Activated T-cell treated with anti-CD3 and anti-CD28 coated beads, Interleukin-2, amount 50 U/mL, for 48 hours (primary cell): ENCODE data around the gene PLEKHO1.

ENCODE experiments used
- DNase-seq, 2 experiments: peaks; one replicate each; pipeline ENCODE4 v3.0.0-alpha.2; 2020

PLEKHO1 gene

DNA sequence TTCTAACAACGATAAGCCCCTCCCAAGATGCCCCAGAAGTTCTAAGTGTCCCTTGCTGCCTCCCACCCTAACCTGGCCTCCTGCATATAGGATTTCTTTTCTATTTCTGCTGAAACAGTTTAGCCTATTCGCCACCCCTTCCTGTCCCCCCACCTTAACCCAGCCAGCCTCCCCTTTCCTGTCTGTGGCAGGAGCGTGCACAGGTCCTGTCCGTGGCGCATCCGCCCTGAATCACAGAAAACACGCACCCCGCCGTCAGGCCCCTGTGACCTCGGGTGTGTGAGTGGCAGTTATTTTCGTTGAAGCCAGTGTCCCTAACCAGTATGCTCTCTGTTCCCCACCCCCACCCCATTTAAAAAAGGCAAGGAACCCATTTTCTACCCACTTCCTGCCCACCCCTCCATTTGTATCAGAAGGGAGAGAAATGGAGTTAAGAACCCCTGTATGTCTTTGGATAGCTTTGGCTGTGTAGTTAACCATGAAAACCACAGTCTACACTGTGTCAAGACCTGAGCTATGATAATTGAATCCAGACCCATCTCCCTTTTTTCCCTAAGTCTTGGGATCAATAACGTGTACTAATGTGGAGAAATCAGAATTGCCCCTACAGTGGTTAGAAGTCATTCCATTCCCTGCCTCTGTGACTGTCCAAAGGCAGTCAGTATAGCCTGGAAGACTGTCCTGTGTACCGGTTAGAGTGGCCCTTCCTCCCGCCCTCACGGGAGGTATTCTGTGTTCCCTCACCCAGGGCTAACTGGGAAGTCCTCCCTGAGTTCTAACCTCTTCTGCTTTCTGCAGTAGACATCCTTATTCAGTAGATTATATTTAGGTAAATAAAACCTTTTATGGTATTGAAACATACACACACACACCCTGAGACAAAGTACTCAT lies 1.8 kb downstream of the PLEKHO1 start:
- peak; percentile 67 to 69 for DNase-seq

DNA sequence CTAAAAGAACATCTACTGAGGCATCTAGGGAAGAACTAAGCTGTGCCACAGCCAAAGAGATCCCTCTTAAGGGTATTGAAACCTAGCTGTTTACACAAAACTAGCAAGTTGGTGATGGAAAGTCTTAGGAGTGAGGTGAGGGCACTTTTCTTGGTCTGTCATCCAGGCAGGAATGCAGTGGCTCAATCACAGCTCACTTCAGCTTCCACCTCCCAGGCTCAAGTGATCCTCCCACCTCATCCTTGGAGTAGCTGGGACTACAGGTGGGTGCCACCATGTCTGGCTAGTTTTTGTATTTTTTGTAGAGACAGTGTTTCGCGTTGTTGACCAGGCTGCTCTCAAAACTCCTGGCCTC lies 2.4 kb downstream of the PLEKHO1 start:
- DNase-seq: no peak

DNA sequence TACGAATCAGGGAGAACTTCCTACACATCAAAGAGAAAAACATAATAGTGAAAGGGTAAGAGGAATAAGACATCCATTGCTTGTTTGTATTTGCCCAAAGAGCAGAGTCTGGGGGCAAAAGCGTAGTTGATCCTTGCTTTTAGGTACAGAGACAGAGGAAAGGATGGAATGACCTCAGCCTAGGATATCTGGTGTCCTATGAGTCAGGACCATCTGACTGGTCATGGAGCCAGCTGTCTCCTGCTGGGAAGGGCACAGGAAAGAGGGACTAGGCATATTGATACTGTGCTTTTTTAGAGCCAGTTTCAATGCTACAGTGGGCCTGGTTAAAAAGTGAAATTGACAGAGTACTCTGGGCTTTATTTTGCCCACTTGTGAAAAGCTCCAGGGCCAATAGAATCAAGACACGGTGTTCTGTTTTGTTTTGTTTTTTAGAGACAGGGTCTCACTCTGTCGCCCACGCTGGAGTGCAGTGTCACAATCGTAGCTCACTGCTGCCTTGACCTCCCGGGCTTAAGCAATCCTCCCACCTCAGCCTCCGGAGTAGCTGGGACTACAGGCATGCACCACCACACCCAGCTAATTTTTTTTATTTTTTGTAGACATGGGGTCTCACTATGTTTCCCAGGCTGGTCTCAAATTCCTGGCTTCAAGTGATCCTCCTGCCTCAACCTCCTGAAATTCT lies 3.2 kb downstream of the PLEKHO1 start:
- DNase-seq: no peak

DNA sequence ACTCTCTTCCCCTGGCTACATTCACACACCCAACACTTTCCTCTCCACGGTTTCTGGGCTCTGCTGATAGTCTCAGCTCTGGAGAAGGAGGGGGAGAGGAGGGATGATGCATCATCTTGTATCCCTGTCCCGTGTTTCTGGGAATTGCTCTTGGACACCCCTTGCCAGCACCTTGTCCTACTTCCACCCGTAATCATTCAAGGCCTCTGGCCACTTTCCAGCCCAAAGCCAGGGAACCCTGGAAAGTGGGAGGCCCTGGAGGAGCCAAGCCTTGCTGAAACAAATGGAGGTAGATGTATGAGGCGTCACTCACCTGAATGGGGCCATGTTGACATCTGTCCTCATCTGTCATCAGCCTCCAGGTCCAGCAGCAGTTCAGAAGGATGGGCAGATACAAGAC lies 4.4 kb downstream of the PLEKHO1 start:
- no peak for DNase-seq

DNA sequence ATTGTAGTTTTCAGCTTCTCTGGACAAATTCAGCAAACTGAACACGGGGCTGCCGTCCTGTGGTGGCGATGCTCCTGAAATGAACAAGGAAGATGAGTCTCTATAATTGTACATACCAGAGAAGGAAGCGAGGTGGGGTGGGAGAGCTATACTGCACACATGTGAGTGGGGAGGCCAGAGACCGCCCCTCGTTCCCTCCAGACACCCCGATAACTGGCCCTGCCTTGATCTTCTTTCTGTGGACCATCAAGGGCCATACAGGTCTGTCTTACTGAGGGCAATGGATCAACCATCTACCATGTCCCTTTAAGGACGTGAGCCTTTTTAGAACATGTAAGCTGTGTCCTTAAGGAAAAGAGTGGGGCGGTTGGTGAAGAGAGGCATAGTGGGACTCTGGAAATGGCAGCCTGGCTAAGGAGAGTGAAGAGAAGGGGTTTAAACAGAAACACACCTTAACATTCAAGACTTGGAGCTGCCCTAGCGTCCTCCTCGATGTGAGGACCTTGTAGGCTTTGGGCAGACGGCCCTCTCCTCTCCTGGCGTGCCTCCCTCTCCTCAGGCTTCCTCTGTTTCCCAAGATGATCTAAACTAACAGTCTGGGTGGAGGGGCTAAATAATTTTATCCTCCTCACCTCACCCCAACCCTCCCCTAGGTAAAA lies 5.8 kb downstream of the PLEKHO1 start:
- DNase-seq: no peak

DNA sequence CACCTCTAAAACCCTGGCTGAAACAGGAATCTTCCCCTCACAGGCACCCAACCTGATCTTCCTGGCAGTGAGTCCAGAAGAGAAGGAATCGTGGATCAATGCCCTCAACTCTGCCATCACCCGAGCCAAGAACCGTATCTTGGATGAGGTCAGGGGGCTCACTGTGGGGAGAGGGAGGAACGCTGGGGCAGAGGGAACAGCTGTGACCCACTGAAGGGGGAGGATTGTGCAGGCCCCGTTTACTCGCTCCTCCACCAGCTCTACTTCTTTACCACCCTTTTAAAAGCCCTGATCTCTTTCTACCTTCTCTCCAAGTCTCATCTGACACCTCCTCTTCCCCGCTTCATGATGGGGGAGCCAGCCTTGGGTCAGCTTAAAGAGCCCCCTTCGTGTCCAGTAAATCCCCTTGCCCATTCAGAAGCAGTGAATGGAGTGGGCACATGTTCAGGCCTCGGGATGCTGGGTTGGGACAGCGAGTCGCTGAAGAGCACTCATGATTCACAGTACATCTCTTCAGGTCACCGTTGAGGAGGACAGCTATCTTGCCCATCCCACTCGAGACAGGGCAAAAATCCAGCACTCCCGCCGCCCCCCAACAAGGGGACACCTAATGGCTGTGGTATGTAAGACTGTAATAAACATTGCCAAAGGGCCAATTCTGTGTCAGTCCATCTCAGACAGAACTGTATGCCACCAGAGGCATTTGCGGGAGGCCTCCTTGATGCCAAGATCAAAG lies 7.3 kb downstream of the PLEKHO1 start:
- no peak for DNase-seq

DNA sequence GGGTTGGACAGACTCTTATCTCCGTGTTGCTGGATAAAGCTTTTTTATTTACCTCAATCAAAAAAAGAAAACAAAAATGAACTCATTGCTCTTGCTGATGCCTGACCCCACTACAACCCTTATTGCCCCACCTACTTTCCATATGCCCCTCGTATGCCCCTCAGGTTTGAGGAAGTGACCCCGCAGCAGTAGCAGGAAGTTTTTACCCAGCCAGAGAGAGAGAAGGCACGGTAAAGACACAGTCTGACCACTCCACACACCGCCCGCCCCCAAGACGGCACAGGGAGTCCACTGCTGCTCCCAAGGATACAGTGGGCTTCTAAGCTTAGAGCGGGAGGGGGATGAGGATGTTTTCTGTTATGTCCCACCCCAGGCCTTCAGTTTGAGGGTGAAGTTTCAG lies 9.8 kb downstream of the PLEKHO1 start:
- DNase-seq: no peak

DNA sequence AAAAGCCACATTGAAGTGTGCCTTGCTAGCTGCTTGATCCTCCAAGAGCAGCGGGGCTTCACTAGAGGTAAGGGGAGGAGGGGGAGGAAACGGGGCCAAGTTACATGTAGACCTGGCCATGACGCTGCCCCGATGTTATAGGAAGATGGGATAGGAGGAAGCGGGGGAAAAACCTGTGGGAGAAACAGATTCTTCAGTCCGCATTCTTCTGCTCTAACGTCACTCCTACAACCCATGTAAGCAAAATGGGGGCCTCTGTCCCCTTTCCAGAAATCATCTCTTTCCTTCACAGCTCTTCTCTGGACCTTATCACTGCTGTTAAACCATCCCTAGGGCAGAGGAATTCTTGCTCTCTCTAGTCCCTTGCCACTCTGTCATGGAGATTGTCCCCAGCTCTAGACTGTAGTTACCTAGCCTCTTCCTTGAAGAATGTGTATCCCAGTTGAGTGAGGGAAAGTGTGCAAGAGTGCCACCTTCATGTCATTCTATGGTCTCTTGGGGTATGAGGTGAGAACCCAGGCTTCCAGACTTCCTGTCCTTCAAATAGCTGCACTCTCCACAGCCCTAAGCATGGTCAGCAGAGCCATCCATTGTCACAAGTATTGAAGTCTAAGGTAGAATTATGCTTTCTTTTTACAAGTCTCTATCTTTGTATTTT lies 11.4 kb downstream of the PLEKHO1 start:
- no peak for DNase-seq

DNA sequence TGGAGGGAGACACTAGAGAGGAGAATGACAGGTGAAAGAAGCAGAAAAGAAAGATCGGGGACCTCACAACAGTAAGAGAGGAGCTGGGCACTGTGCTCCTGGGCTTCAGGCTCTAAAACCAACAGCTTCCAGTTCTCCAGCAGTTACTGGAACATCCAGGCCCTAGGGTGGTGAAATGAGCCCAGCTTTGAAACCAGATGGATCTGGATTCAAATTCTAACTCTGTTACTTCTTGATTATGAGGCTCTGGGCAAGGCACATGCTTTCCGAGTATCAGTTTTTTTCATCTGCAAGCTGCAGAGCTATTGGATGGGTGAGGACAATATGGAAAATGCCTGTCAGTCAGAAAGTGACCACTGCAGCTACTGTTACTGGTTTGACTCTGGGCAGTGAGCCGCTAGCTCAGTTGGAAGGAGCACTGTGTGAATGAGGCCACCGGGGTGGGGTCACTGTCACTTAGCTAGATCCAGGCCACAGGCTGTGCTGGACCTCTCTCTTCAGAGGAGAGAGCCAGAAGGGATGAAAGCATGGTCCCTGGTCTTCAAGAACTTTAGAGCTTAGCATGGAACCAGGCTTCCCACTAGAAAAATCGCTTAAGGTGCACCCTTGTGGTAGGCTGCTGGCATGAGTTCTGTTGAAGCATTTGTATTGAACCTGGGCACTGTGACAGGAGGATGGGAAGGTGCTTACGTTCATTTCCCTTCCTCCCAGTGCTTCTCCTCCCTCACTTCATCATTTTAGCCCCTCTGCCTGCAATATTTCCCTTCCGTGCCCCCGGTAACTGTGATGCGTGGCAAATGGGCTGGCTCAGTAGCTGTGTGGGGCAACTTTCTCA lies 12.2 kb downstream of the PLEKHO1 start:
- DNase-seq: no peak

DNA sequence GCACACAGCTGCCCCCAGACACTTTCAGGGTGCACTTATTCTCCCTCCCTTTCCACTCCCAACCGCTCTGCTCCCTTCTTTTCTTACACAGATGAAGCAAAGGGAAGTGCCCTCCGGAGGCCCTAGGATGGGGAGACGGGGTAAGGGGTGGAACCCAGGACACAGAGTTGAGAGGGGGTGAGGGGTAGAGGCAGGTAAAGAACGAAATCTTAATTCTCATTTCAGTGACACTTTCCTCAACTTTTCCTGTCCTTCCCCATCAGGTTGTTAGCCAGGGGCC lies 12.8 kb downstream of the PLEKHO1 start:
- DNase-seq: no peak

DNA sequence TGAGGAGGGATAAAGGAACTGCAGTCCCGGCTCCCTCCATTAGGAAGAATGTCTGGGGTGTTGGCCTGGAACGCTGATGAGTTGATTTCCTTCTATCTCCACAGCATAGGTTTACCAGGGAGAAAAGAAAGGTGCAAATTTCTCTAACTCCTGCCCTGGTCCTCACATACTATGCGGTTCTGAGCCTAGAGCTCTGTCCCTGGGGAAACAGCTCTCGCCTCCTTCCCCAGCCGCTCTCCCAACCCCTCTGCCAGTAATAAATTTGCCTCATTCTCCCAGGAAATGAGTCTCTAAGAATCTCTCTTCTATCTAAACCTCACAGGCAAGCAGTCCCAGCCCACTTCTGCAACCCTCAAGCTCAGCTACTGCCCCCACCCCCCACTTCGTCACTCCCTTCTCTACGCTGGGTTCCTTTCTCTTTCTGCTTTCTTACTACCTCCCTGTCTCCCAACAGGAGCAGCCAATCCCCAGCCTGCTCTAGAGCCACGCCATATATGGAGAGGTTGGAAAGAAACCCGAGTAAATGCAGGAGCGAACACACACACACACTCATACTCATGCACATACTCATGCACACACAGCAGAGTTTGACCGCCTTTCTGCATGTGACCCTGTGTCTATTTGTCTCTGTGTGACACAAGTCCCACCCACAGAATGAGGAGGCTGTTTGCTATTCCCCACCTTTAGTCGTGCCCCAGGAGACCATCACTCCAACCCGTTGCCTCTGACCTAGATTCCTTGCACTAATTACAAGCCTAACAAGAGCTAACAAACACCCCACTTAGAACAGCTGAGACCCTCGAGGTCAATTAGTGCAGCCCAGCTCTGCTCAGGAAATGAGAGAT lies 13.4 kb downstream of the PLEKHO1 start:
- peak in 1 of 2 experiments; percentile 38 for DNase-seq

DNA sequence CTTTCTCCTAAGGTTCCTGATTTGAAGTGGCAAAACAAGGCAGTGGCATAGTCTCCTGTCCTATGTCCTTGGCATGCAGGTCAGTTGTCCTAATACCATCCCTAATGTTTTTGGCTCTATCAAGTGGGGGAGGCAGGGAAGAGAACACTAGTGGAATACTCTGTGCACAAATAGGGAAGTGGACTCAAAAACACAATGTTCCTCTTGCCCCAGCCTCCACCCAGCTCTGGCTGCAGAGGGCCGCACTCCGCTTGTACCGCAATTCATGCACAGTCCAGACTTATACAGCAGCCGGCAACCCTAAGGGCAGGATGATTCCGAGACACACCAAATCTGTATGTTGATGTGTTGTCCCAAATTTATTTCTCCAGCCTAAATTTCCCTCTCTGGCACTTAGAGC lies 14.5 kb downstream of the PLEKHO1 start:
- DNase-seq: no peak

DNA sequence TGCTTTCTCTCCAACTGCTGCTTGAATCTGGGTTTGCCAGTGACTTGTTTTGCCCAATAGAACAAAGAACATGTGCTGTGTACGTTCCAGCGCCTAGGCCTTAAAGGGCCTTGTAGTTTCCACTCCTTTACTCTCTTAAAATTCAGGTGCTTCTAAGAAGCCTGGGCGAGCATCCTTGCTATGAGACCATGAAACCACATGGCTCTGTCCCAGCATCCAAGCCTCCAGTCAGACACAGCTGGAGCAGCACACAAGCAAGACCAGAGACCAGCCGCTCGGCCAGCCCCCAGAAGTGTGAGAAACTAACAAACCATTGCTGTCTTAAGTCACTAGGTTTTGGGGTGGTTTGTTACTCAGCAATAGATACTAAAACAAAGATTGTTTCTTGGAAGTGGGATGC lies 15.1 kb downstream of the PLEKHO1 start:
- DNase-seq: no peak

DNA sequence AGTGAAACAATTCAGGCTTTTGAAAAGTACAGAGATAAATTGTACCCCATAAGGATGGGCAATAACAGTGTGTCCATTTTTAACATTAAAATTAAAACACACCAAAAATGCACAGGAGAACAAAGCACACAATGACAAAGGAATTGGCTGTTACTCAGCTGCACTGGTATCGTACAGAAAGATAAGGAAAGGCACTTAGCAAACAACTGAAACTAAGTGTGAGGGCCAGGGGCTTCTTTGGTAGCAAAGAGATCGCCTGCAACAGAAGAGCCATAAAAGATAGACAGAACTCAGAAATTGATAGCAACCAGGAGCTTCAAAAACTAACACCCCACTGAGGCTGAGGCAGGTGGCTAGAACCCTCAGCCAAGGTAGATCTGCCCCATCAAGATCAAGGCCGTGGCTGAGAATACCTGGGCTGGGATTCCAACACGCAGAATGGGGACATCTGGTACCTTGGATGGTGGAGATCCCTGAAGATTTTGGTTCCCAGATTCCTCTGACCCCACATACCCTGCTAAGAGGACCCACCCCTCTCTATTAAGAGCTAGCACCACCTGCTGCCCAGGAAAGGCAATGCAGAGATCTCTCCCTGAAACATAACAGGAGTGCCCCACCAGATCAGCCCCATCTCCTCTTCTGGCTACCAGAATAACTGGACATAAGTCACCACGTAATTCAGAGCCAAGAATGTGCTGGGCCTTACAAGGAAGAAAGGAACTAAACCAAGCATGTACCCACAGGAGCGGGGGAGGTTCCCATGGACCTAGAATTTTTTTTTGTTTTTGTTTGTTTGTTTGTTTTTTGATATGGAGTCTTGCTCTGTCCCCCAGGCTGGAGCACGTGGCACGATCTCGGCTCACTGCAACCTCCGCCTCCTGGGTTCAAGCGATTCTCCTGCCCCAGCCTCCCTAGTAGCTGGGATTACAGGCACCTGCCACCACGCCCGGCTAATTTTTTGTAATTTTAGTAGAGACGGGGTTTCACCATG lies 16.2 kb downstream of the PLEKHO1 start:
- peak; percentile 61 to 70 for DNase-seq

DNA sequence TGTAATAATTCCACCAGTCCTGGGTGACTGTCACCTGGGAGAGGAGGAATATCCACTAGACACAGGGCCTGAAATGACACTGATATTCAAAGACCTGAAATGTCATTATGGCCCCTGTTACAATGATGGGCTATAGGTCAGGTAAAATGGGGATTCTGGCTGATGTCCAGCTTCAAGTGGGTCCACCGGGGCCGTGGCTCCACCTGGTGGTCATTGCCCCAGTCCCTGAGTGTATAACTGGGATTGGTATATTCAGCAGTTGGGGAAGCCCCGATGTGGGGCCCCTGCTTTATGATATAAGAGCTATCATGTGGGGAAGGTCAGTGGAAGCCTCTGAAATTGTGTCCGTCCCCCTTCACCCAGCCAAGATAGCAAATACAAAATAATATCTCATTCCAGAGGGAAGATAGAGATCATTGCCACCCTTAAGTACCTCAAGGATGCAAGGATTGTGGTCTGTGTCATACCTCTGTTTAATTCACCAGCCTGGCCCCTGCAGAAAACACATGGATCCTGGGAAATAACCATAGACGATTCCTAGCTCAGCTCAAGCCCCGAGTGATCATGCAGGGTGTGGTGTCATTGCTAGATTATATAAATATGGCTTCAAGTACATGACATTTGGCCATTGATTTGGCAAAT lies 19.4 kb downstream of the PLEKHO1 start:
- DNase-seq: peak; percentile 67 to 73

DNA sequence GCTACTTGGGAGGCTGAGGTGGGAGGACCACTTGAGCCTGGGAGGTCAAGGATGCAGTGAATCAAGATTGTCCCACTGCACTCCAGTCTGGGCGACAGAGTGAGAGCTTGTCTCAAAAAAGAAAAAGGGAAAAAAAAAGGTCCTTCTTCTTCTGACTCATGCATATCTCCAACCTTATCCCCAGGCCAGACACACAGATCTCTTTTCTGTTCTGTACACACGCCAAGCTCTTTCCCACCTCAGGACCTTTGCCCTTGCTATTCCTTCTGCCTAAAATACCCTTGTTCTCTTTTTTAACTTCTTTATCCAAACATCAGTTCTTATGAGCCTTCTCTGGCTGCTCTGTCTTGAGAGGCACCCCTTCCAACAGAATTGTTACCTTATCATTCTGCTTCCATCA lies 22.1 kb downstream of the PLEKHO1 start:
- DNase-seq: no peak

DNA sequence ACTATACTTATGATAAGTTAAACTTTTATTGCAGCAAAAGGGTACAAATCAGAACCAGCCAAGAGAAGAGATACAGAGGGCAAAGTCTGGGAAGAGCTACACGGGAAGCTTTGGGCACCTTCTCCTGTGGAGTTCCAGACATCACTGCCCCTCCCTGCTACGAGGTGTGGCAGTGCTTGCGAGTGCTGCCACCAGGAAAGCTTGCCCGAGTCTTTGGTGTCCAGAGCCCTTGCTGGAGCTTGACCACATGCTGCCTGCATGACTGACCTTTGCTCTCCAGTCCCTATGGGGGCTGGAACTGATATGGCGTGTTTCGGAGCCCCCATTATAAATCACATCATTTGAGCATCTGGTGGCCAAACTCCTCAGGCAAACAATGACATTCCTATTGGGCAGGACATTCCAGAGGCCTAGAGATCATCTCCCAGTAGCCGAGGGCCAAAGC lies 23.4 kb downstream of the PLEKHO1 start:
- DNase-seq: no peak

DNA sequence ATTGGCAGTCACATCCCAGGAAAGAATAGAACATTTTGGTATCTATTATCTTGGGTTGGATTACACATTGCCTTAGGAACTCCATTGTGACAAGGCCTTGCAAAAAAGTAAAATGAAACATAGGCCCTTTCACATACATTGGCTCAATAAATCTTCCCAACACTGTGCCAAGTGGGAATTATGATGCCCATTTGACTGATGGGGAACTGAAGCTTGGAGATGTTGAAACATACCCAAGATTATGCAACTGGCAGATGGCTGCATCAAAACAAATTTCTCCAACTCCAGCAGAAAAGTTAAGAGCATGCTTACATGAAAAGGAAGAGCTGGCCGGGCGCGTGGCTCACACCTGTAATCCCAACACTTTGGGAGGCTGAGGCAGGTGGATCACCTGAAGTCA lies 26.9 kb downstream of the PLEKHO1 start:
- DNase-seq: no peak

DNA sequence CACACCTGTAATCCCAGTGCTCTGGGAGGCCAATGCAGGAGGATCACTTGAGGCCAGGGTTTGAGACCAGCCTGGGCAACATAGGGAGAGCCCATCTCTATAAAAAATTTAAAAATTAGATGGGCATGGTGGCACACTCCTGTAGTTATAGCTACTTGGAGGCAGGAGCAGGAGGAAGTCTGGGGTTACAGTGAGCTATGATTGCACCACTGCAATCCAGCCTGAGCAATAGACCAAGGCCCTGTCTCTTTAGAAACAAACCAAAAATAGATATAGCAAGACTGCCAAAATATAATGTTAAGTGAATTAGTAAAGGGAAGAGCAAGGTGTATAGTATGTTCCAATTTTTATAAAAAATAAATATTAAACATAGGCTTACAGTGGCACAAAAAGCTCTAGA lies 28.8 kb downstream of the PLEKHO1 start:
- no peak for DNase-seq
